Ascending aorta (tissue), 2 donors: ENCODE measurements around the gene RNASE9. TPM values are rescaled to one million over a fixed set of nuclear protein-coding genes. Genes with fewer than 3 reads are reported as not detected.

Experiments
- DNase-seq, 2 donors: peaks; one replicate each; pipeline ENCODE4 v3.0.0-alpha.2; 2019; ENCODE audit warnings: low spot score in 2 of 2
- H3K27ac ChIP-seq, 2 donors: fragments of 200-600 bp; sonication (generic); one replicate each; pipeline ENCODE4 v1.5.1; 2016 to 2017; ENCODE audit warnings: mild to moderate bottlenecking in 1 of 2
- H3K27me3 ChIP-seq: fragments of 200-600 bp; sonication (generic); one replicate; pipeline ENCODE4 v1.5.1; 2017
- H3K36me3 ChIP-seq, 2 donors: fragments of 200-600 bp; sonication (generic); one replicate each; pipeline ENCODE4 v1.5.1; 2016
- H3K4me1 ChIP-seq, 2 donors: fragments of 200-600 bp; sonication (generic); one replicate each; pipeline ENCODE4 v1.5.1; 2016 to 2017; ENCODE audit warnings: mild to moderate bottlenecking in 1 of 2
- H3K4me3 ChIP-seq, 2 donors: fragments of 200-600 bp; sonication (generic); one replicate each; pipeline ENCODE4 v1.5.1; 2016 to 2017; ENCODE audit warnings: mild to moderate bottlenecking in 1 of 2
- H3K9me3 ChIP-seq, 2 donors: fragments of 200-600 bp; sonication (generic); one replicate each; pipeline ENCODE4 v1.5.1; 2016
- CTCF ChIP-seq, 3 experiments: fragments of 200-600 bp in 2 of 3; fragments of 450-650 bp in 1 of 3; sonication (generic) in 2 of 3; IDR thresholded peaks; one replicate each; pipeline ENCODE4 v1.5.1; 2016 to 2019; ENCODE audit warnings: antibody characterized with exemption in 3 of 3, mild to moderate bottlenecking in 1 of 3, moderate library complexity in 1 of 3
- intact Hi-C: fragments of 100-400 bp; cut with DNase I; formaldehyde crosslinking; loops from one replicate; pipeline ENCODE4 v1.15.1; 2023
- total RNA-seq: library from RNA; depleted of rRNA; stranded (reverse); fragments of >200 nt; gene quantifications from one replicate; pipeline ENCODE4 v1.1.0, GENCODE V29; 2016

The RNASE9 gene
- total RNA-seq, 1 donor from 2014 or later = not detected

- Histone ChIP-seq H3K27me3 (no peaks in the 10 kb centered on the region), H3K9me3 (no peaks in the 10 kb centered on the region), H3K27ac (no peak overlapping the region), H3K36me3 (no peaks in the 10 kb centered on the region), H3K4me3 (no peak overlapping the region), H3K4me1 (no peaks in the 10 kb centered on the region)
- intact Hi-C loops = no loop called here
- no peak for TF ChIP-seq CTCF (IDR thresholded peaks at IDR 0.05)
- DNase-seq = no peak
Observed at GRCh38 chr14:20606902-20607242, 46.0 kb upstream of the RNASE9 start.

GRCh38 chr14:20606190-20606901 lies 45.5 kb upstream of the RNASE9 start:
- DNase-seq = no peak
- intact Hi-C loops = no loop called here
- Histone ChIP-seq H3K4me3 (no peak overlapping the region), H3K27me3 (no peaks in the 10 kb centered on the region), H3K36me3 (no peaks in the 10 kb centered on the region), H3K4me1 (no peaks in the 10 kb centered on the region), H3K27ac (no peak overlapping the region), H3K9me3 (no peaks in the 10 kb centered on the region)
- TF ChIP-seq CTCF (IDR thresholded peaks at IDR 0.05) = peak in 2 of 3 experiments; percentile 8 to 14

GRCh38 chr14:20603813-20604690 lies 43.2 kb upstream of the RNASE9 start:
- Histone ChIP-seq H3K27me3 (no peaks in the 10 kb centered on the region), H3K9me3 (no peaks in the 10 kb centered on the region), H3K4me1 (no peaks in the 10 kb centered on the region), H3K27ac (no peak overlapping the region), H3K36me3 (no peaks in the 10 kb centered on the region), H3K4me3 (no peak overlapping the region)
- TF ChIP-seq CTCF (IDR thresholded peaks at IDR 0.05) = no peak
- intact Hi-C loops = no loop called here
- DNase-seq = no peak

GRCh38 chr14:20602583-20602982 lies 41.7 kb upstream of the RNASE9 start:
- H3K4me1 ChIP-seq = no peaks in the 10 kb centered on the region
- no peak for DNase-seq
- no peaks in the 10 kb centered on the region for H3K27me3 ChIP-seq
- no peaks in the 10 kb centered on the region for H3K9me3 ChIP-seq
- H3K27ac ChIP-seq = no peak overlapping the region
- TF ChIP-seq CTCF (IDR thresholded peaks at IDR 0.05) = no peak
- H3K36me3 ChIP-seq = no peaks in the 10 kb centered on the region
- no peak overlapping the region for H3K4me3 ChIP-seq
- intact Hi-C loops = no loop called here

- TF ChIP-seq CTCF (IDR thresholded peaks at IDR 0.05) = no peak
- Histone ChIP-seq H3K36me3 (no peaks in the 10 kb centered on the region), H3K4me1 (no peaks in the 10 kb centered on the region), H3K9me3 (no peaks in the 10 kb centered on the region), H3K4me3 (no peak overlapping the region), H3K27me3 (no peaks in the 10 kb centered on the region), H3K27ac (no peak overlapping the region)
- intact Hi-C loops = no loop called here
- DNase-seq = no peak
Observed at GRCh38 chr14:20601522-20601921, 40.7 kb upstream of the RNASE9 start.
